WTC11 (cell line): ENCODE results near the gene TAOK3. TPM values are rescaled to one million over a fixed set of nuclear protein-coding genes. Genes with fewer than 3 reads are reported as not detected.
A peak's percentile ranks its signal among the peaks of the same experiment; 100 is the strongest.

Experiments used
- ATAC-seq: fragments of 200-7000 bp; cut with Tn5 transposase; 2 replicates; pipeline ENCODE4 v1.10.0; 2021; ENCODE audit warnings: mild to moderate bottlenecking, moderate library complexity
- CTCF ChIA-PET: fragments of 300-600 bp; sonication (Branson Sonifier 250); formaldehyde crosslinking; loops from one replicate; lab custom pipeline; 2021; ENCODE audit warnings: antibody characterized with exemption; lab: Charles Lee
- POLR2A ChIA-PET: fragments of 350-600 bp; sonication (Branson Sonifier 250); formaldehyde crosslinking; loops from one replicate; lab custom pipeline; 2021; ENCODE audit warnings: antibody characterized with exemption; lab: Charles Lee
- DNase-seq: peaks from one replicate; pipeline ENCODE4 v3.0.0; 2021; ENCODE audit warnings: low spot score
- H3K27ac Mint-ChIP-seq: 2 replicates; pipeline ENCODE4 v1.8.0; 2021; ENCODE audit warnings: mixed read lengths
- H3K27me3 Mint-ChIP-seq: 2 replicates; pipeline ENCODE4 v1.8.0; 2021; ENCODE audit warnings: low read depth, mild to moderate bottlenecking, moderate library complexity, mixed read lengths
- H3K36me3 Mint-ChIP-seq: 2 replicates; pipeline ENCODE4 v1.8.0; 2021; ENCODE audit warnings: mixed read lengths
- H3K4me1 Mint-ChIP-seq: 2 replicates; pipeline ENCODE4 v1.8.0; 2022; ENCODE audit warnings: mixed read lengths
- H3K4me3 Mint-ChIP-seq: 2 replicates; pipeline ENCODE4 v1.8.0; 2021; ENCODE audit warnings: mild to moderate bottlenecking, moderate library complexity, mixed read lengths
- H3K9me3 Mint-ChIP-seq: 2 replicates; pipeline ENCODE4 v1.8.0; 2021; ENCODE audit warnings: mixed read lengths
- AFF4 ChIP-seq: sonication (generic); formaldehyde crosslinking; IDR thresholded peaks from 2 replicates; pipeline ENCODE4 v1.8.1; 2023; ENCODE audit warnings: mild to moderate bottlenecking, missing genetic modification reagents, borderline replicate concordance
- AR ChIP-seq: fragments of 250-450 bp; sonication (Bioruptor Pico); IDR thresholded peaks from 2 replicates; pipeline ENCODE4 v1.9.0; 2021; ENCODE audit warnings: mild to moderate bottlenecking
- ATF2 ChIP-seq: sonication (generic); formaldehyde crosslinking; IDR thresholded peaks from 2 replicates; pipeline ENCODE4 v1.8.1; 2022; ENCODE audit warnings: low read depth, missing genetic modification reagents, borderline replicate concordance
- CREB1 ChIP-seq: sonication (generic); formaldehyde crosslinking; IDR thresholded peaks from 2 replicates; pipeline ENCODE4 v1.8.0; 2023; ENCODE audit warnings: mild to moderate bottlenecking, missing genetic modification reagents
- E2F4 ChIP-seq: sonication (generic); formaldehyde crosslinking; IDR thresholded peaks from 2 replicates; pipeline ENCODE4 v1.8.1; 2022; ENCODE audit warnings: low read depth, mild to moderate bottlenecking, moderate library complexity, missing genetic modification reagents, borderline replicate concordance
- ETV6 ChIP-seq: sonication (generic); formaldehyde crosslinking; IDR thresholded peaks from 2 replicates; pipeline ENCODE4 v1.8.1; 2022; ENCODE audit warnings: mild to moderate bottlenecking, missing genetic modification reagents
- FOXJ3 ChIP-seq: sonication (generic); formaldehyde crosslinking; IDR thresholded peaks from 2 replicates; pipeline ENCODE4 v1.9.0; 2021; ENCODE audit warnings: missing genetic modification reagents, mild to moderate bottlenecking, borderline replicate concordance
- FOXP1 ChIP-seq: sonication (generic); formaldehyde crosslinking; IDR thresholded peaks from 2 replicates; pipeline ENCODE4 v1.8.0; 2022; ENCODE audit warnings: missing genetic modification reagents, mild to moderate bottlenecking, moderate library complexity, borderline replicate concordance
- HMGXB4 ChIP-seq: sonication (generic); formaldehyde crosslinking; IDR thresholded peaks from 2 replicates; pipeline ENCODE4 v1.8.1; 2023; ENCODE audit warnings: mild to moderate bottlenecking, moderate library complexity, missing genetic modification reagents
- KAT7 ChIP-seq: sonication (generic); formaldehyde crosslinking; IDR thresholded peaks from 2 replicates; pipeline ENCODE4 v1.8.1; 2023; ENCODE audit warnings: missing genetic modification reagents, mild to moderate bottlenecking, borderline replicate concordance
- NR2C2 ChIP-seq: sonication (generic); formaldehyde crosslinking; IDR thresholded peaks from 2 replicates; pipeline ENCODE4 v1.8.0; 2022; ENCODE audit warnings: mild to moderate bottlenecking, missing genetic modification reagents
- SMAD4 ChIP-seq: sonication (generic); formaldehyde crosslinking; IDR thresholded peaks from 2 replicates; pipeline ENCODE4 v1.8.0; 2022; ENCODE audit warnings: mild to moderate bottlenecking, missing genetic modification reagents
- ZMAT4 ChIP-seq: fragments of 250-450 bp; sonication (Bioruptor Pico); IDR thresholded peaks from 2 replicates; pipeline ENCODE4 v1.9.0; 2021; ENCODE audit warnings: mild to moderate bottlenecking
- ZNF317 ChIP-seq: sonication (generic); formaldehyde crosslinking; IDR thresholded peaks from 2 replicates; pipeline ENCODE4 v1.8.1; 2023; ENCODE audit warnings: low read depth, mild to moderate bottlenecking, moderate library complexity, missing genetic modification reagents, borderline replicate concordance
- ZNF512 ChIP-seq: sonication (generic); formaldehyde crosslinking; IDR thresholded peaks from 2 replicates; pipeline ENCODE4 v1.8.1; 2022; ENCODE audit warnings: missing genetic modification reagents, borderline replicate concordance
- total RNA-seq: library from RNA; stranded (reverse); gene quantifications from 3 replicates; pipeline ENCODE4 v1.2.3, GENCODE V29; 2021
- TF ChIP-seq, protein P1 (sequence below): sonication (generic); formaldehyde crosslinking; conservative IDR thresholded peaks from 2 replicates; pipeline ENCODE4 v1.8.1; 2022; ENCODE audit warnings: mild to moderate bottlenecking, missing genetic modification reagents

TAOK3 gene
- total RNA-seq, 1 experiment from 2014 or later = 13.0 TPM

GRCh38 chr12:118237052-118237665 is 135.5 kb downstream of the TAOK3 start (continued):
- no peak for TF ChIP-seq ATF2
- TF ChIP-seq ZNF512 = no peak
- TF ChIP-seq, protein P1, sequence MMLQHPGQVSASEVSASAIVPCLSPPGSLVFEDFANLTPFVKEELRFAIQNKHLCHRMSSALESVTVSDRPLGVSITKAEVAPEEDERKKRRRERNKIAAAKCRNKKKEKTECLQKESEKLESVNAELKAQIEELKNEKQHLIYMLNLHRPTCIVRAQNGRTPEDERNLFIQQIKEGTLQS = no peak
- no peak for TF ChIP-seq KAT7 (CRISPR knock-in tag)
- TF ChIP-seq AFF4 (CRISPR knock-in tag) = no peak
- no peak for TF ChIP-seq ZMAT4
- TF ChIP-seq FOXJ3 (CRISPR knock-in tag) = no peak
- TF ChIP-seq FOXP1 (CRISPR knock-in tag) = no peak
- no peak for TF ChIP-seq CREB1 (CRISPR knock-in tag)
- no peak for TF ChIP-seq NR2C2 (CRISPR knock-in tag)
- no peak for TF ChIP-seq ETV6 (CRISPR knock-in tag)
- TF ChIP-seq, all 79 proteins: peak for 0

DNA sequence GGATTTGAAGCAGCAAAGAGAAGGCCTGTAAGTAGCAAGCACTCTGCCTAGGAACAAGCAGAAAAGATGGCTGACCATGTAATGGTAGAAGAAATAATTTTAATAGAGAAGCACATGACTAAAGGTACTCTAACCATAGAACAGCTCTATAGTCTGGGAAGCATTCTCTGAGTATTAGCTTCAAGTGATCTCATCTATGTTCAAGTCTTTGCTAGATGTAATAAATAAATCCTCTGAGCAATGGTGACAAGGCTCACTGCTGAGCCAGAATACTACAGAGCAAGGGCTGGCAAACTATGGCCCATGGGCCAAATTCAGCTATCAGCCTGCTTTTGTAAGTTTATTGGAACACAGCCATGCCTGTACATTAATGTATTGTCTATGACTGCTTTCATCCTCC is 152.0 kb downstream of the TAOK3 start:
- ChIA-PET POLR2A (no interaction called here), CTCF (no interaction called here)
- Mint-ChIP-seq H3K4me3 (no peak overlapping the region), H3K36me3 (no peaks in the 10 kb centered on the region), H3K27me3 (no peaks in the 10 kb centered on the region; the same call in 1 of the 2 replicates), H3K4me1 (peaks cover 4% of the 10 kb centered on the region), H3K27ac (no peak overlapping the region), H3K9me3 (peaks cover 6% of the 10 kb centered on the region; the same call in 1 of the 2 replicates)
- ATAC-seq (no peak), DNase-seq (no peak)
- TF ChIP-seq HMGXB4 (CRISPR knock-in tag) = no peak

DNA sequence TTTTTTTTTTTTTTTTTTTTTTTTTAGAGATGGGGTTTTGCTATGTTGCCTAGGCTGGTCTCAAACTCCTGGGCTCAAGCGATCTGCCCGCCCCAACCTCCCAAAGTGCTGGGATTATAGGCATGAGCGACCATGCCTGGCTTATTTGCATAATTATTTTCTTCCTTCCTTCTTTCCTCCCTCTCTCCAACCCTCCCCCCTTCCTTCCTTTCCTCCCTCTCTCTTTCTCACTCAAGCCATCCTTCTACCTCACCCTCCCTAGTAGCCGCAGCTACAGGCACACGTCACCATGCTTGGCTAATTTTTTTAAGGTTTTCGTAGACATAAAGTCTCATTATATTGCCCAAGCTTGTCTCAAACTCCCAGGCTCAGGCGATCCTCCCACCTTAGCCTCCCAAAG is 152.9 kb downstream of the TAOK3 start:
- Mint-ChIP-seq H3K27ac (peak overlapping the region; percentile 64), H3K27me3 (no peaks in the 10 kb centered on the region; the same call in 1 of the 2 replicates), H3K4me1 (peaks cover 4% of the 10 kb centered on the region), H3K4me3 (no peak overlapping the region), H3K9me3 (peaks cover 6% of the 10 kb centered on the region; the same call in 1 of the 2 replicates), H3K36me3 (no peaks in the 10 kb centered on the region)
- ATAC-seq = no peak
- ChIA-PET CTCF (interaction anchor here (0.6 to 0.7 kb wide), 2 partner anchors 30 to 37 kb away, joined by 3 read pairs; no protein-coding TSS in a partner anchor), POLR2A (no interaction called here)
- no peak for DNase-seq
- TF ChIP-seq E2F4 (CRISPR knock-in tag) (no peak), SMAD4 (no peak), ZMAT4 (no peak), AR (CRISPR knock-in tag) (no peak), CREB1 (CRISPR knock-in tag) (no peak), ZNF317 (CRISPR knock-in tag) (no peak)
